Limb (tissue), 2 donors: ENCODE results near the gene PLA2G4D.

Experiments
- DNase-seq, 2 donors: peaks; one replicate each; pipeline ENCODE4 v3.0.0-alpha.2; 2016; ENCODE audit errors: extremely low spot score in 2 of 2

PLA2G4D gene

DNA sequence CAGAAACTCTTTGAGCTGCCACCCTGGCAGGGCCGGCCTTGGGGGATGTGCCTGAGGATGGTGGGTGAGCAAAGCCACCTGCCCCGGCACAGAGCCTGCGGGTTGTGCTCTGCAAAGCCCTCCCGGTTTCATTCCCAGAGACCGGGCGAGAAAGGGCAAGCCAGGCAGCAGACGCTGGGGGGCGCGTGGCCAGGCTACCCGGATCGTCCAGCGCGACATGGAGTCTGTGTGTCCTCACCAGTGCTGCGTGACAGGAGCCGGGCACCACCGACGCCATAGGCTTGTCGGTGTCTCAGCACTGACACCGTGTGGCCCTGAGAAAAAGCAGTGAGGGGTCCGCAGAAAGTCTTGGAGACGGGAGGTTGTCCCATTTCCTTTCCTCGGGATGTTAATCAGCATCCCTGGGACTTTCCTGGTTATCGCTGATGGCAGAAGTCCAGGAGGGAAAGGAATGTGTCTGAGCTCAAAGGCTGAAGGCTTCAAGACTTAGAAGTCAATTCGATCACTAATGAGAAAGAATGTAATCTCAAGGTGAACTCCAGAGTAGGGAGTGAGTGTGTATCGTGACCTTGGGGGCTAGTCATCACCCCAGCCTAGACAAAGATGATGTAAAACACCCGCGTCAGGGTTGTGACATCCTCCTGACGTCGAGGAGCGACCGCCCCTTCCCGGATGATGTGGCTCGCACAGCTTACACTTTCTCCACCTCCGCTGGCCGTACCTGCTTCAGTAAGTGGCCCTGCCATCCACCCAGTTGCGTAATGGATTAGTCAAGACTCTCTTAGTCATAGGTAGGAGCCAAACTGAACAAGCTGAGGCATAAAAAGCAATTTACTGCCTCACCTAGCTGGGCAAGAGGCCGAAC, 37.2 kb downstream of the PLA2G4D start:
- peak; percentile 78 to 80 for DNase-seq

DNA sequence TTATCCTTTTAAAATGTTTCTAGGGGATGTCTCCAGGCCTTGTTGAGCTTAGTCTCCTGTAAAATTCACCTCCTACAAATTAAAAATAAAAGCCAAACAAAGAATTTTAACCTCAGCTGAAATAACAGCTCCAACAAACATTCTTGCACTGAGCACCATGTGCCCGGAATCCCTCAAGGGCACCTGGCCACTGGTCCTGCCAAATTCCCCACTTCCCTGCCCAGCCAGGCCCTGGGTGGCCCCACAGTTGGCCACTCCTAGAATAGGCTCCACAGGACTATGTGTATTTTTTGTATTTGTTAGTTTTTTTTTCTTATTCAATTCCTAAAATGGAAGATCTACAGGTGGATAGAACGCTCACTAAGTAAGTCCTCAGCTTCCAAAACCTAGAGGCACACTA, 40.4 kb downstream of the PLA2G4D start:
- DNase-seq = no peak

DNA sequence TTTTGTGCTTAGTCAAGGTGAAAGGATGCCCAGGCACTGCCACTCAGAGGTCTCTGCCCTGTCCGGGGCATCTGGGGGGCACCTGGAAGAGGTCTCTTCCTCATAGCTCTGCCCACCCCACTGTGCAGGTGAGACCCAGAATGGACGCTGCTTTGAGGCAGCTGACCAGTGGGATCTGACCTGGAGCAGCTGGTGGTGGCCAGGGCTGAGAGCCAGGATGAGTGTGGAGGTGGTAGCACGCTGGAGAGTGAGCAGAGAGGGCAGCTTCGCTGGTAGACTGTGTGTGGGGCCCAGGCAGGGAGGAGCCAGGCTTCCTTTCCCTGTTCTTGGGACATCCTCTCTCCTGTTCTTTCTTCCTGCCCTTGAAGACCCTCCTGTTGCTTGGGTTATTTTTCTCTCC, 41.4 kb downstream of the PLA2G4D start:
- DNase-seq = no peak

DNA sequence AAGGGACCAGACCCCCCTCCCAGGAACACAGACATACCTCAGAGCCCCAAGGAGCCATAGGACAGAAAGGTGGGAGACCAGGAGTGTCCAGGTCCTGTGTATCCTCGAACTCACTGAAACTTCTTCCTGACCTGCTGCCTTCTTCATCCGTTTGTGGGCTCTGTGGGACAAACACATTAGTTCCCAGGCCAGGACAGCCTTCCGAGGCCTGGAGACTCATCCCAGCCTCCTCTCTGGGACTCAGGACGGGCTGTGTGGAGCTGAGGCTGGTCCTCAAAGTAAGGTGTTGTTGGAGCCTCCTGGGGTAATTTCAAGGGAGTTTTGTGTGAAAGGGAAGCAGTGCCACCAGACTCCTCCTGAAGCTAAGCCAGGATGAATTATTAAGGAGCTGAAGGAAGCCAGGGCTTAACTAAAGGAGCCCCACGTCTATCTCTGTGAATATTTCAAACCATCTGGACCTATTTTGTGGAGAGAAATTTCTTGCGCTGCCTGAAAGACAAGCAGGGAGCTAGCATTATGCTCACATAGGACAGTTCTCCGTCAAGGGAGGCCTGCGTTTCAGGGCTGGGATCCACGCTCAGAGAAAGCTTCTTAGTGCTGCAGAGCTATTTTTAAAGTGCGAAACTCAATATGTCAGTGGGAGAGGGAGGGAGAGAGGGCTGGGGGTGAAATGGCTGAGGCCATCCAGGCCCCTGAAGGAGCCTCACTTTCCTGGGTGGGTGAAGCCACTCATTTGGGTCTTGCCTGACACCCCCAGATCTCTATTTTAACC, 43.7 kb downstream of the PLA2G4D start:
- DNase-seq = peak in 1 of 2 donors; percentile 36

DNA sequence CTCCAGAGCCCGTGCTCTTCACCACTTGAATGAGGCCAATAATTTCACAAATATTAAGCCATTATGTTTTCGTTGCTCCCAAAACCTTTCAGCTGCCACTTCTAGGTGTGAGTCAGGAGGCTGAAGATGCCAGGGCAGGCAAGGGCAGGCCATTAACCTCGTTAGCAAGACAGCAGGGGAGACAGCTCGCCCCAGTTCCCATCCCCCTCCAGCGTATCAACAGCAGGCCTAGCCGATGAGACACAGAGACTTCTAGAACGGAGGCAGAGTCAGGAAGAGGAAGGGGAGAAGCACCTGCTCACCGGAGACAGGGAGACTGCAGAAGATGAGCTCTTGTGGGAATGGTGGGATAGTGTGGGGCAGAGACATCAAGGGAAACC, 45.6 kb downstream of the PLA2G4D start:
- no peak for DNase-seq

DNA sequence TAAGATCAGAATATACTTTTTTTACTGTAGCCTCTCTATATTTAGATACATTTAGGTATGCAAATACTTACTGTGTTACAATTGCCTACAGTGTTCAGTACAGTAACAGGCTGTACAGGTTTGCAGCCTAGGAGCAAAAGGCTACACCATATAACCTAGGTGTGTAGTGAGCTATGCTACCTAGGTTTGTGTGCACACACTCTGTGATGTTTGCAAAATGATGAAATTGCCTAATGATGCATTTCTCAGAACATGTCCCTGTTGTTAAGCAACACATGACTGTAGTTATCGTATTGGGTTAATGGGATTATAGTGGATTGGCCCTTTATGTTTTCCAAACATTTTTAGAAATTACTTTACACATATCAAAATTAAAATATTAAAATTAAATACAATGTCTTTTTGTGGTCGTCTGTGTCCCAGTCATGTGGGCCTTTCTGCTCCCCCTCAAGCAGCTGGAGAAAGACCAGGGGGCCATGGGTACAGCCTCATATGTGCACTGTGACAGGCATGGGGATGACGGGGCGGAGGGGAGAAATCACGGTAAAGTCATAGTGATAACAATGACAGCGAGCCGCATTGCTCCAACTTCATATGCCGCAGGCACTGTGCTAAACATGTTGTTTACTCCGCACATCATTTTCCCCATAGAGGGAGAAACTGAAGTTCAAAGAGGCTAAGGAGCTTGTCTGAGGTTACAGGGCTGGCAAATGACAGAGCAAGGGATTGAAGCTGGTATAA, 46.1 kb downstream of the PLA2G4D start:
- no peak for DNase-seq

DNA sequence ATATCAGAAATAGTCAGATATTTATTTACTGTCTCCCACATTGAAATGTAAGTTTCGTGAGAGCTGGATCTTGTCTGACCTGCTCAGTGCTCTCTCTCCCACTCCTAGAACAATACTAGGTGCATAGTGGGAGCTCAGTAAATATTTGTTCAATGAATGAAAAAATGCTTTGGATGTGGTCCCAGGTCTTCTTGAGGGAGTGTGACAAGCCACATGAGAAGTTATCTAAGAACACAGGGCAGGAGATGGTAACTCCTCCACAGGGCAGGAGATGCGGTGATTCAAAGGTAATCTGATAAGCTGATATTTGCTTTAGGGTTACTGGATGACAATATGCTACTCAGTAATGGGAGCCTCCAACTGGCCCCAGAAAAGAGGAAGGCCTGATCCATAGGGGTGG, 47.8 kb downstream of the PLA2G4D start:
- no peak for DNase-seq

DNA sequence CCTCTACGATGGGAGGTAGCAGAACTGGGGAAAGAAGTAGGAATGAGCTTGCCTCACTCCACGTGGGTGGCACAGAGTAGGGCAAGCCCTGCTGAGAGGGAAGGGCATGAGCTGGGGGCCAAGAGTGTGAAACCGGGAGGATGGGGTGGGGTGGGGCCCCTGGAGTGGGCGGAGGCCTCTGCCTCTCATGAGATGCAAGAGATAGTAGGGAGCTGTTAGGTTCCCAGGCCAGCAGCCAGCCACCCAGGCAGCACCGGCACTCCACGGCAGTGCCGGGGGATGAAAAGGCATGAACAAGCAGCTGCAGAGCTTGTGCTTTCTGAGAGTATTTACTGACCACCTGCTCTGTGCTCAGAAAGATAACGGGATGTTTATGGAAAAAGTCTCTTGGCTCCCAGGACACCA, 49.1 kb downstream of the PLA2G4D start:
- DNase-seq = no peak

DNA sequence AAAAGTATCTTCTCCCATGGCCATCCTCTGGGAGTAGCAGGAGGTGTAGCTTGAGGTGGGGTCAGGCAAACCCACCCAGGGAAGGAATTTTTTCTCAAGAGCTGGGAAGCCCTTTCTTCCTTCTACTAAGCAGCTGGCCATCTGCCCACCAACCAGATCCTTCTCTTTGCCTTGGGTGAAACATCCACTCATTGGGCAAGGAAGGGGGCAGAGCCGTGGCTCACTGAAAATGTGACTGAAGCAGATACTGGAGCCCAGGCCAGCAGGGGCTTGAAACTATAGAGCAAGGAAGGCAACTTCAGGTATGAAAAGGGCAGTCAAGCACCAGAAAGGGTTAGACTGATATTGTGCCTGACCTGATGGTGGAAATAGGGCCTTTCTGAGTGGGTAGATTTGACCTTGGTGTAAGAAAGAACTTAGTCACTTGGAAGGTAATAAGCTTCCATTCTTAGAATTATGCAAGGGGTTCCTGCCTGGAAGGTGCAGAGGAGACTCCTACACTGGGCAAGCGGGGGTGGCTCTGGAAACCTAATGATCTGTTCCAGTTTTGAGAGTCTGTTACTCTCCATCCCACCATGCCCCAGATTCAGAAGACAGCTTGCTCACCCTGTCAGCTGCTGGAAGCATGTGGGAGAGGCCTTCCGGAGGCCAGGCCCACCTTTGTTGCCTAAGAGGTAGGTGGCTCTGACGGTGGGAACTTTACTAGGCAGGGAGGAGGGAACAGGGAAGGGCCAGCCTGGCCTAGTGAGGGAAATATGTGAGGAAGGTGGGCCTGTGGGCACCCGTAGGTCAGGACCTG, 51.6 kb downstream of the PLA2G4D start:
- no peak for DNase-seq

DNA sequence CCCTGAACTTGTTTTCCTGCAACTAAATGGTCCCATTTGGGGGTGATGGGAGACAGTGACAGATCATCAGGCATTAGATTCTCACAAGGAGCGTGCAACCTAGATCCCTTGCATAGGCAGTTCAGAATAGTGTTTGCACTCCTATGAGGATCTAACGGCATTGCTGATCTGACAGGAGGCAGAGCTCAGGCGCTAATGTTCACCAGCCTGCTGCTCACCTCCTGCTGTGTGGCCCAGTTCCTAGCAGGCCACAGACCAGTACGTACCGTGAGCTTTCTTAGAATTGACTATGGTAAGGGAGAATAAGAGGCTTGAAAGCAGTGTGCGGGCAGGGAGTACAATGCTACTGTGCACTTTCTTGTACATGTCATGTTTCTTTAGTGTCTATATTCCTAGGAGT, 56.0 kb downstream of the PLA2G4D start:
- DNase-seq = no peak

DNA sequence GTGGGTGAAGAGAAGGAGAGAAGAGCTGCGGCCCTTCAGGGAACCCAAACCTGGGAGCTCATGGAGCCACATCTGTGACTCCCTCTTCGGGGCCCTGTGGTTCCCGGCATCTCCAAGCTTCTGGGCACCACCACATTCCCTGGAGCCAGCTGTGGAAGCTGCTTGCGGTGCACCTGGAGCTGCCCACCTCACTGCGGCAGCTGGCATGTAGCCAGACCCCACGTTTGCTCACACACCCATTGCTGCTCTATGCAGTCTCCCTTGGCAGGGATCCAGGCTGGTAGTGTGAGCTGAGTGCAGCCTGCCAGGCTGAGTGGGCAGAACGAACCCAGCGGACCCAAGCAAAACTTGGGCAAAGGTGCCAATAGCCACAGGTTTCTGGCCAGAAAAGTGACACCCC, 56.7 kb downstream of the PLA2G4D start:
- DNase-seq = peak in 1 of 2 donors; percentile 51

DNA sequence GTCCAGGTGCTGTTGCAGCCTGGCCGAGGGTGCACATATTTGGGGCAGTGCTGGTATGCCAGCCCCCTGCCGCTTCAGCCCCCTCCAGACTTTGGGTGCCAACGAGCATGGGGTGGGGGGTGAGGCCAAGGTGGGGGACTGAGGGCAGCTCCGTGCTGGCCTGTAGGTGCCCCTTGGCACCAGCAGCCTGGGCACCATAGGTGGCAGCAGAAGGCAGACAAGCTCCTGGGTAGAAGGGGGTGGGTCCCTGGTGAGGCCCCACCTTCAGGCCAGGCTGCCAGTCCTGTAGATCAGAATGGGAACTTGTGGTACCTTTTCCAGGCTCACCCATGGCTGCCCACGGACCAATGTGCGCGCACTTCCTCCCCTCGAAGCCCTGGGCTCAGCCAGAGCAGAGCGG, 57.4 kb downstream of the PLA2G4D start:
- no peak for DNase-seq

DNA sequence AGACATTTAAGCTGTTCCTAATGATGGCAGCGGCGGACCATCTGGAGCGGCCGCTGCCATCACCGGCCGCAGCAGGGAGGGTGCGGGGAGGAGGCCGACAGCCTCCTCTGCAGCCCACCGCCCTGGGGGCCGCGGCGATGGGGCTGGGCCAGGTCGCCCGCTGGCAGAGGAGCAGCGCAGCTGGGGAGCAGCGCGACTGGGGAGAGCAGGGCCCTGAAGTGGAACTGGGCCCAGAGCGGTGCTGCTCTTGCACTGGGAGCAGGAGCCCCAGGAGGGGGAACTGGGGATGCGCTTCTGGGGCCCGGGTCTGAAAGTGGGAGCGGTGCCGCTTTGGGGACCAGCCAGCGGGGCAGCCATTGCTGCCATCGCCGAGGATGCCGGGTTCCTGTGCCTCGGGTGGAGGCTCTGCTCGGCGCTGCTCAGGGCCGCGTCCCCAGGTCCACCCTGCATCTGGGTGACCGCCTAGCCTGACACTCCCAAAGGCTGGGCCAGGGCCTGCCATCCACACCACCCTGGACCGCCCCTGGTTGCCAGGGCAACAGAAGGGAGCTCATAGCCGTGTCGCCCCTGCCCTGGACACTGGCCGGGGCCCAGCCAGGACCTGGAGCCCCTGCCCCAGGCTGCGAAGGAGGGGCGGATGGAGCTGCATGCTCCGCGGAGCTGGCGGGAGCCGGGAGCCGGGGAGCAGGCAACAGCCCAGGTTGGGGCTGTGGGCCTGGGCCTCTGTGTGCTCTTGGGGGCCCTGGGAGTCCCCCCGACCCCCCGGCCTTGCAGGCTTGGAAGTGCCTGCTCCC, 58.1 kb downstream of the PLA2G4D start:
- DNase-seq = no peak

DNA sequence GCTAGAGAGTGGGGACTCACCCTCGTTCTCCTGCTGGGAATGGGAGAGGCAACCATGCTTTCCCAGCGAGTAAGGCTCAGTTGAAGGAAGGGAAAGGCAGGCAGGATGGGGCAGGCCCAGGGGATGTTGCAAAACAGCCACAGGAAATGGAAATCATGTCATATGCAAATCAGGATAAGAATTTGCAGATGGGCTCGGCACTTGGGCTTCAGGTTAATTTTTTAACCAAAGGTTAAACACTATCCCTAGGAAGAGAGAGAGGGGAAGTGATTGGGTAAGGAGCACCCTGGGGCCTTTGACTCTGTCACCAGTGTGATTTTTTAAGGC, 59.0 kb downstream of the PLA2G4D start:
- DNase-seq = no peak

DNA sequence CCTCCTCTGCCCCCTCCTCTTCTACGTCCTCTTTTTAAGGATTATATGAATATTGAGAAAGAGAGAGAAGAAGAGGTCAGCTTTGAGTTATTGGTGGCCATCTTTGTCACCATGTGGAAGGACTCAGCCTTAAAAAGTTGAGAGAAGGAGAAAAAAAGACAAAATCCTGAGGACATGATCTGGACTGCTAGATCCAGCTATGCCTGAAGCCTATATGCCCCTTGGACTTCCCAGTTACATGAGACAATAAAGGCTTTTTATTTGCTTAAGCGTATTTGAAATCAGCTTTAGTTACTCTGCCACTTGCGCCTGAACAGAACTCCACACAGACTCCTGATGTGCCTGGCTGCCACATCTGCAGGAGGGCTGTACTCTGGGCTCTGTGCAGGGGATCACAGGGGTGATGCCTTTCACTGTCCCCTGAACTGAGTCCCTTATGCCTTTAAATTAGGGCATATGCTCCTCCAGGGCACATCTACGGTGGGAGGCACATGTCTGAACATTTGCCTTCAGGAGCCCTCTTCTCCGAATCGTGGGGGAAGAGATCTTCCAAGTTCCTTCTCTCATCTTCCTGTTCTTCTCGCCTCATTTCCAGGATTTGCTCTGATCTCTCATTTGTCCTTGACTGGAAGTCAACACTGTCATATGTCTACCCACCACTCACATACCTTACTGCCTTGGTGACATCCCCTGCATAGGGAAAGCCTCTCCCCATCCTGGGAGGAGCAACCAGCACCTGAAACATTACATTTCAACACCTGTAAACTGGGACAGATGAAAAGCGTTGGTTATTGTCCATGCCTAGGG, 59.5 kb downstream of the PLA2G4D start:
- no peak for DNase-seq

DNA sequence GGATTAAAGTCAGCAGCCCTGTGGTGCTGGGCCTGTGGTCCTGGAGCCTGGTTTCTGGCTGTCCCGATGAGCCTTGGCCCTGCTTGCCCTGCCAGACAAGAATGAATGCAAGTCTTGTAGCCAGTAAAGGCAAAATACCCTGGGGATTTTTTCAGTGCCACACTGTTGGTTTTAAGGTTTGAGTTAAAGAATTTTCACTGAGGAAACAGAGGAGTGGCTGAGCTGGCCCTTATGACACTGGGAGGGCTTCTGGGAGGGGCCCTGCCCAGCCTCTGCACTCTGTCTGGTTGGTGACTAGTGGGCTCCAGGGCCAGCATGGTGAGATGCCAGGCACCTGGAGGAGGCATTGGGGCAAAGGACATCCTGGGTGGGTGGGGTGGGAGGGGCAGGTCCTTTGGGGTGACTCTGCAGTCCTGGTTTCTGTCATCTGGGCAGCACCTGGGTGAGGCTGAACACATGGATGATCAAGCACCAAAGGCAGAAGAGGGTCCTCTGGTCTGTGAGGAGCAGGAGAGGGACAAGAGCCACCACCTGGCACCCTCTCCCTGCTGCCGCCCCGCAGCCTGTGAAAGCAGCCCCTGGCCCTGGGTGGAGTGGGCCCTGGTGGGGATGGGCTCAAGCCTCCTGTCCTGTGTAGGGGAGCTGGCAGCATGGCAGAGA, 61.0 kb downstream of the PLA2G4D start:
- DNase-seq = no peak

DNA sequence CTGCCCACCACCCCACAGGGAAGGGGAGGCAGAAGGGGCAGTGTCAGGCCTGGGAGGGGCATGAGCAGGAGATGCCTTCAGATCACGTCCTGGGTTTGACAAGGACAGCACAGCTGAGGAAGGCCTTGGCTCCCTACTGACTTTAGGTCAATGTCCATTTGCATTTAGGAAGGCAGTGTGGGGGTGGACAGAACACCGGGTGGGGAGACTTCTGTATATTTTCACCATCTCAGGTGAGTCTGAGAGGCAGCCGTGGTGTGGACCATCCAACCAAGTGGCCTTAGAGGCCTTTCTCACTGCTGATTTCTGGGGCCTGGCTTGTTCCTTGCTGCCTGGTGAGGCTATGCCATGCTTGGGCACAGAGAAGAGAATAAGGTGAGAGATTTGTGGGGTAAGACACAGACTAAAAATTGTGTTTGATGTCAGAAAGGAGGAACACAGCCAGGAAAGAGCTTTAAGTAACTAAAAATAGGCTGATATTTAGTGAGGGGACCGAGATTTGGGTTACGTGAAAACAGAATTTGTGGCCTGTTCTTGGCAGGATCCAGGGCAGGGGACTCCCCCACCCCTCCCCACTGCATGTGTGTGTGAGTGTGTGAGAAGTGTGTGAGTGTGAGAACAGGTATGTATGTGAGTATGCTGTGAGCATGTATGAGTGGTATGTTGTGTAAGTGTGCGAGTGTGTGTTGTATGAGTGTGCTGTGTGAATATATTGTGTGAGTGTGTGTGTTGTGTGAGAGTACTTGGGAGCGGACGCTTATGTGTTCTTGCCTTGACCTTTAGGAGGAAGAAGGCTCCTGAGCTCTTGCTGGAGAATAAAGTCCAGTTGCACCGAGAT, 61.8 kb downstream of the PLA2G4D start:
- no peak for DNase-seq

DNA sequence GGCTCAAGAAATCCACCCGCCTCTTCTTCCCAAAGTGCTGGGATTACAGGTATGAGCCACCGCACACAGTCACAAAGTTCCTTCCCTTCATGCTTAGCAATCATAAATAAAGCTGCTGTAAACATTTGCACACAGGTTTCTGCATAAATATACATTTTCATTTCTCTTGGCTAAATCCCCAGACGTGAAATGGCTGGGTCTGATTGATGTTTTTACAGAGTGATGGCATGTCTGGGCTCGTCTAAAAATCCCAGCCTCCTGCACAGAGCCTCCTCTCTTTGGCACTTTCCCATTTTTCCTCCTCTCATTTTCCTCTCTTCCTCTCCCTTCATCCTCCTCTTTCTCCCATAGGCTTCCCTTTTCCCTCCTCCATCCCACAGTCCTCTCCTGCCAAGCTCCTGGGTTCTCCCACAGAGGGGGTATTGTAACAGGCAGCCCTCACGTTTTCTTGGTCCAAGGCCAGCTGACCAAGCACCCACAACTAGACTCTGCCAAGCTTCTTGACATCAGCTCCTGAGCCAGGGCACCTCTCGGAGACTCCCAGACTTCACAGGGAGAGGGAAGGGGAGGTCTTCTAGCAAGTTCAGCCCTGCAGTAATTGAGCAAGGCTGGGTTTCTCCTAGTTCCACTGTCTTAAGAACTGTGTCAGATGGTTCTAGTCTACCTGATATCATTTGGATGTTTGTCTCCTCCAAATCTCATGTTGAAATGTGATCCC, 63.0 kb downstream of the PLA2G4D start:
- DNase-seq = no peak
